Measurements from ENCODE around the gene ZNF771. TPM values are rescaled to one million over a fixed set of nuclear protein-coding genes. Genes with fewer than 3 reads are reported as not detected.

The ZNF771 gene
- total and polyA plus RNA-seq, 2 experiments from 2014 or later, result 10.8 to 12.0 TPM

DNA sequence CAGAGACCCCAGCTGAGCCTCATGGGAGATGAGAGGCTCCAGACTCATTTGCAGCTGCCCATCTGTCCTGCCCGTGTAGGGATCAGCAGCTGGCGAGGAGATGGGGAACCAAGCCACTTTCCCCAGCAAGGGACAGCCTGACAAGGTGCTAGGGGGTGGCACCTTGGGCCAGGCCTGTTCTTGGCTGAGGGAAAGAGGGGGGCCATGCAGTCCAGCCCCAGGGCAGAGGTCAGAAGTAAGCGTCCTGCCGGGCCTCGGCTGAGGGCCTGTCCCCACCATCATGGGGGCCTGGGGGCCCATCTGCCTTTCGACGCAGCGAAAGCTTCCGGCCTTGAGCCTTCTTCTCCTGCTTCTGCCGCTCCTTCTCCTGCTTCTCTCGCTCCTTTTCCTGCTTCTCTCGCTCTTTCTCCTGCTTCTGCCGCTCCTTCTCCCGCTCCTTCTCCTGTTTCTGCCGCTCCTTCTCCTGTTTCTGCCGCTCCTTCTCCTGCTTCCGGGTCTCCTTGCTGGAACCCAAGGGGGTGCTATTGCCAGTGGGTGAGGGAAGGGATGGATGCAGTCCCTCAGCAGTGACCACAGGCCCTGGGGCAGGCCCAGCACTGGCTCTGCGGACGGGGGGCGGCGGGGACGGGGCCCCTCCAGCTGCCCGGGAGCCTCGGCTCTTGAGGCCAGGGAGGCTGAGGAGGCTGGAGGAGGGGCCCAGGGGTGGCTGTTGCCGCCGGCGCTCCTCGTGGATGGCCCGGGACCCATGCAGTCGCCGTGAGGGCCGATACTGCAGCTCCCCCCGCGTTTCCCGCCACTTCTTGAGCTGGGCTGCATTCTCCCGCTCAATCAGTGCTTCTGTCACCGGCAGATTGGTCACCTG lies 49.5 kb upstream of the ZNF771 start (continued):
- TF ChIP-seq, protein P1, sequence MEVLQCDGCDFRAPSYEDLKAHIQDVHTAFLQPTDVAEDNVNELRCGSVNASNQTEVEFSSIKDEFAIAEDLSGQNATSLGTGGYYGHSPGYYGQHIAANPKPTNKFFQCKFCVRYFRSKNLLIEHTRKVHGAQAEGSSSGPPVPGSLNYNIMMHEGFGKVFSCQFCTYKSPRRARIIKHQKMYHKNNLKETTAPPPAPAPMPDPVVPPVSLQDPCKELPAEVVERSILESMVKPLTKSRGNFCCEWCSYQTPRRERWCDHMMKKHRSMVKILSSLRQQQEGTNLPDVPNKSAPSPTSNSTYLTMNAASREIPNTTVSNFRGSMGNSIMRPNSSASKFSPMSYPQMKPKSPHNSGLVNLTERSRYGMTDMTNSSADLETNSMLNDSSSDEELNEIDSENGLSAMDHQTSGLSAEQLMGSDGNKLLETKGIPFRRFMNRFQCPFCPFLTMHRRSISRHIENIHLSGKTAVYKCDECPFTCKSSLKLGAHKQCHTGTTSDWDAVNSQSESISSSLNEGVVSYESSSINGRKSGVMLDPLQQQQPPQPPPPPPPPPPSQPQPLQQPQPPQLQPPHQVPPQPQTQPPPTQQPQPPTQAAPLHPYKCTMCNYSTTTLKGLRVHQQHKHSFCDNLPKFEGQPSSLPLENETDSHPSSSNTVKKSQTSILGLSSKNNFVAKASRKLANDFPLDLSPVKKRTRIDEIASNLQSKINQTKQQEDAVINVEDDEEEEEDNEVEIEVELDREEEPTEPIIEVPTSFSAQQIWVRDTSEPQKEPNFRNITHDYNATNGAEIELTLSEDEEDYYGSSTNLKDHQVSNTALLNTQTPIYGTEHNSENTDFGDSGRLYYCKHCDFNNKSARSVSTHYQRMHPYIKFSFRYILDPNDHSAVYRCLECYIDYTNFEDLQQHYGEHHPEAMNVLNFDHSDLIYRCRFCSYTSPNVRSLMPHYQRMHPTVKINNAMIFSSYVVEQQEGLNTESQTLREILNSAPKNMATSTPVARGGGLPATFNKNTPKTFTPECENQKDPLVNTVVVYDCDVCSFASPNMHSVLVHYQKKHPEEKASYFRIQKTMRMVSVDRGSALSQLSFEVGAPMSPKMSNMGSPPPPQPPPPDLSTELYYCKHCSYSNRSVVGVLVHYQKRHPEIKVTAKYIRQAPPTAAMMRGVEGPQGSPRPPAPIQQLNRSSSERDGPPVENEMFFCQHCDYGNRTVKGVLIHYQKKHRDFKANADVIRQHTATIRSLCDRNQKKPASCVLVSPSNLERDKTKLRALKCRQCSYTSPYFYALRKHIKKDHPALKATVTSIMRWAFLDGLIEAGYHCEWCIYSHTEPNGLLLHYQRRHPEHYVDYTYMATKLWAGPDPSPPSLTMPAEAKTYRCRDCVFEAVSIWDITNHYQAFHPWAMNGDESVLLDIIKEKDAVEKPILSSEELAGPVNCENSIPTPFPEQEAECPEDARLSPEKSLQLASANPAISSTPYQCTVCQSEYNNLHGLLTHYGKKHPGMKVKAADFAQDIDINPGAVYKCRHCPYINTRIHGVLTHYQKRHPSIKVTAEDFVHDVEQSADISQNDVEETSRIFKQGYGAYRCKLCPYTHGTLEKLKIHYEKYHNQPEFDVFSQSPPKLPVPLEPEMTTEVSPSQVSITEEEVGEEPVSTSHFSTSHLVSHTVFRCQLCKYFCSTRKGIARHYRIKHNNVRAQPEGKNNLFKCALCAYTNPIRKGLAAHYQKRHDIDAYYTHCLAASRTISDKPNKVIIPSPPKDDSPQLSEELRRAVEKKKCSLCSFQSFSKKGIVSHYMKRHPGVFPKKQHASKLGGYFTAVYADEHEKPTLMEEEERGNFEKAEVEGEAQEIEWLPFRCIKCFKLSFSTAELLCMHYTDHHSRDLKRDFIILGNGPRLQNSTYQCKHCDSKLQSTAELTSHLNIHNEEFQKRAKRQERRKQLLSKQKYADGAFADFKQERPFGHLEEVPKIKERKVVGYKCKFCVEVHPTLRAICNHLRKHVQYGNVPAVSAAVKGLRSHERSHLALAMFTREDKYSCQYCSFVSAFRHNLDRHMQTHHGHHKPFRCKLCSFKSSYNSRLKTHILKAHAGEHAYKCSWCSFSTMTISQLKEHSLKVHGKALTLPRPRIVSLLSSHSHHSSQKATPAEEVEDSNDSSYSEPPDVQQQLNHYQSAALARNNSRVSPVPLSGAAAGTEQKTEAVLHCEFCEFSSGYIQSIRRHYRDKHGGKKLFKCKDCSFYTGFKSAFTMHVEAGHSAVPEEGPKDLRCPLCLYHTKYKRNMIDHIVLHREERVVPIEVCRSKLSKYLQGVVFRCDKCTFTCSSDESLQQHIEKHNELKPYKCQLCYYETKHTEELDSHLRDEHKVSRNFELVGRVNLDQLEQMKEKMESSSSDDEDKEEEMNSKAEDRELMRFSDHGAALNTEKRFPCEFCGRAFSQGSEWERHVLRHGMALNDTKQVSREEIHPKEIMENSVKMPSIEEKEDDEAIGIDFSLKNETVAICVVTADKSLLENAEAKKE (CRISPR knock-in tag; IDR thresholded peaks at IDR 0.05), result no peak

DNA sequence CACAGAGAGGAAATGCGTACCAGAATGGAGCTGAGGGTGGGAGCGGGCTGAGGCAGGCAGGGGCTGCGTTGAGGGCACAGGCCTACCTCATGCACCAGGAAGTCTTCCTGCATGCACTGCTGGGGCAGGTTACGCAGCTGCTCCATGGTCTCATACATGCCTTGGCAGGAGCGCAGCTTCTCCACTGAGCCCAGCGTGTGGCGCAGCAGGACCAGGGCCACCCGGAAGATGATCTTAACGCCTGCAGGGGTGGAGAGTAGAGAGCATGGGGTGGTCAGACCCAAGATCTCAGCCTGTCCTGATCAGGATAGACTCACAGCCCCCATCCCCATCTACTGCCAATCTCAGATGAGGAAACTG lies 48.8 kb upstream of the ZNF771 start:
- DNase-seq (ENCODE audit: low spot score), result no peak
- H3K4me1 Mint-ChIP-seq, result peaks cover 31% of the 10 kb centered on the region
- H3K4me3 ChIP-seq, result no peak overlapping the region
- no peak overlapping the region for H2AFZ ChIP-seq
- no peaks in the 10 kb centered on the region for H3K27me3 ChIP-seq (ENCODE audit: insufficient read depth)
- peaks cover 4% of the 10 kb centered on the region; the same call in 1 of the 2 replicates for H4K20me1 ChIP-seq (replicated peaks; ENCODE audit: insufficient read depth)
- H3K4me1 ChIP-seq (ENCODE audit: insufficient read depth), result peaks cover 3% of the 10 kb centered on the region
- H3K27me3 Mint-ChIP-seq (ENCODE audit: insufficient read depth, low read depth, poor library complexity), result peaks cover 23% of the 10 kb centered on the region
- no peak overlapping the region for H3K4me2 ChIP-seq
- no peak overlapping the region for H3K4me3 Mint-ChIP-seq
- no peak overlapping the region for H3K27ac ChIP-seq (ENCODE audit: low read depth)
- no peak for ATAC-seq
- TF ChIP-seq, protein P2, sequence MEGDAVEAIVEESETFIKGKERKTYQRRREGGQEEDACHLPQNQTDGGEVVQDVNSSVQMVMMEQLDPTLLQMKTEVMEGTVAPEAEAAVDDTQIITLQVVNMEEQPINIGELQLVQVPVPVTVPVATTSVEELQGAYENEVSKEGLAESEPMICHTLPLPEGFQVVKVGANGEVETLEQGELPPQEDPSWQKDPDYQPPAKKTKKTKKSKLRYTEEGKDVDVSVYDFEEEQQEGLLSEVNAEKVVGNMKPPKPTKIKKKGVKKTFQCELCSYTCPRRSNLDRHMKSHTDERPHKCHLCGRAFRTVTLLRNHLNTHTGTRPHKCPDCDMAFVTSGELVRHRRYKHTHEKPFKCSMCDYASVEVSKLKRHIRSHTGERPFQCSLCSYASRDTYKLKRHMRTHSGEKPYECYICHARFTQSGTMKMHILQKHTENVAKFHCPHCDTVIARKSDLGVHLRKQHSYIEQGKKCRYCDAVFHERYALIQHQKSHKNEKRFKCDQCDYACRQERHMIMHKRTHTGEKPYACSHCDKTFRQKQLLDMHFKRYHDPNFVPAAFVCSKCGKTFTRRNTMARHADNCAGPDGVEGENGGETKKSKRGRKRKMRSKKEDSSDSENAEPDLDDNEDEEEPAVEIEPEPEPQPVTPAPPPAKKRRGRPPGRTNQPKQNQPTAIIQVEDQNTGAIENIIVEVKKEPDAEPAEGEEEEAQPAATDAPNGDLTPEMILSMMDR (conservative IDR thresholded peaks at IDR 0.05; ENCODE audit: low read depth in 2 of 2), result peak in 1 of 2 experiments; percentile 18; a peak in 2 of 4 replicates
- no peak for TF ChIP-seq EZH2phosphoT487 (IDR thresholded peaks at IDR 0.05; ENCODE audit: unreplicated experiment)
- H3F3A ChIP-seq (replicated peaks; ENCODE audit: low read depth), result 0 out of 2 replicates have a peak, but pooled peaks cover 3% of the 10 kb centered on the region
- H3K36me3 Mint-ChIP-seq (ENCODE audit: low read depth), result peaks cover 40% of the 10 kb centered on the region
- no peaks in the 10 kb centered on the region for H3K36me3 ChIP-seq (ENCODE audit: insufficient read depth)
- H3K9me3 Mint-ChIP-seq, result peaks cover 4% of the 10 kb centered on the region; the same call in 2 of the 3 replicates
- peaks cover 15% of the 10 kb centered on the region for H3K79me2 ChIP-seq (replicated peaks; ENCODE audit: insufficient read depth)
- H3K27ac Mint-ChIP-seq, result no peak overlapping the region
- H3K9me2 ChIP-seq (ENCODE audit: insufficient read depth), result no peaks in the 10 kb centered on the region
